ENCODE measurements around the gene ITSN2. TPM values are rescaled to one million over a fixed set of nuclear protein-coding genes. Genes with fewer than 3 reads are reported as not detected.

ITSN2 gene
- total RNA-seq: 35.0 TPM

GRCh38 chr2:24360050-24360962 is at the start of gene ITSN2:
Gene ITSN2, minus strand, starts transcription at chr2:24360536. Its CDS starts 32,454 bp downstream, at chr2:24328082.

GRCh38 chr2:24174851-24175277 is 185.5 kb downstream of the ITSN2 start, which contains the start of gene FAM228A:
Gene FAM228A, plus strand, starts transcription at chr2:24175053. Its CDS starts 428 bp downstream, at chr2:24175481.

Small RNA genes within 50 kb of the gene (small RNA-seq; reads per million reads assigned to genes)
- gene HMGN2P20 (ENCODE audit: low replicate concordance): not detected
- not detected for gene RF00602 (ENCODE audit: low replicate concordance)

Other genes starting within 250 kb of the ITSN2 start
- gene PFN4, start 237.2 kb downstream of the ITSN2 start, total RNA-seq: 2.6 TPM
- gene FAM228B, start 237.1 kb downstream of the ITSN2 start, total RNA-seq: 18.7 TPM
- 1.7 TPM for gene FAM228A, start 185.5 kb downstream of the ITSN2 start, total RNA-seq
- 70.6 TPM for gene NCOA1, start 130.7 kb upstream of the ITSN2 start, total RNA-seq